ENCODE measurements around the gene NPFFR1. TPM values are rescaled to one million over a fixed set of nuclear protein-coding genes. Genes with fewer than 3 reads are reported as not detected.

The NPFFR1 gene
- total RNA-seq, 1 experiment from 2014 or later: 0.02 TPM

DNA sequence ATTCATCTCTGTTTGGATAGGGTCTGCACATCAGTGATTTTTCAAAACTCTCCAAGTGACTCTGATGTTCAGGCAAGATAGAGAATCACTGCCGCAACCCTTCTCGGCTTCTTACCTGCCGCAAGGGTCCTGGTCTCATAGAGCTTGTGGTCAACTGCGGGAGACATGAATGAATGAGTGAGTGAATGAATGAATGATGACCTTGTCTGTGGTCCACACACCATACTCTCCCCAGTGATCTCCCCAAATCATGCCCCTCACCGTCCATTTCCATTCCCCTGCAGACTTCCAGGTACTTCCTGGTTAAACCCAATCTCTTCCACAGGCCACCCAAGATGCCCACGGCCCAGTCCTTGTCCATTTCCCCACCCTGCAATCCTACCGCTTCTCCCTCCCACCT, 5.9 kb upstream of the NPFFR1 start:
- intact Hi-C loops (cut with micrococcal nuclease; ENCODE audit: unreplicated experiment): no loop called here
- H3K4me1 ChIP-seq (ENCODE audit: insufficient read depth, low read length, poor library complexity, severe bottlenecking): peaks cover 4% of the 10 kb centered on the region
- no peaks in the 10 kb centered on the region for H3K9me3 ChIP-seq (ENCODE audit: low read depth, low read length, poor library complexity, severe bottlenecking)
- ChIA-PET POLR2A (ENCODE audit: low non-redundant PET) (no interaction called here), CTCF (no interaction called here)
- H3K27me3 ChIP-seq (replicated peaks; ENCODE audit: insufficient read depth, low read depth, low read length, poor library complexity): no peaks in the 10 kb centered on the region
- H3K36me3 ChIP-seq (ENCODE audit: insufficient read depth, low read length, poor library complexity, severe bottlenecking): no peaks in the 10 kb centered on the region
- no peak for TF ChIP-seq EZH2 (IDR thresholded peaks at IDR 0.05; ENCODE audit: borderline replicate concordance, low read depth, low read length, poor library complexity, severe bottlenecking)
- TF ChIP-seq, protein P1, sequence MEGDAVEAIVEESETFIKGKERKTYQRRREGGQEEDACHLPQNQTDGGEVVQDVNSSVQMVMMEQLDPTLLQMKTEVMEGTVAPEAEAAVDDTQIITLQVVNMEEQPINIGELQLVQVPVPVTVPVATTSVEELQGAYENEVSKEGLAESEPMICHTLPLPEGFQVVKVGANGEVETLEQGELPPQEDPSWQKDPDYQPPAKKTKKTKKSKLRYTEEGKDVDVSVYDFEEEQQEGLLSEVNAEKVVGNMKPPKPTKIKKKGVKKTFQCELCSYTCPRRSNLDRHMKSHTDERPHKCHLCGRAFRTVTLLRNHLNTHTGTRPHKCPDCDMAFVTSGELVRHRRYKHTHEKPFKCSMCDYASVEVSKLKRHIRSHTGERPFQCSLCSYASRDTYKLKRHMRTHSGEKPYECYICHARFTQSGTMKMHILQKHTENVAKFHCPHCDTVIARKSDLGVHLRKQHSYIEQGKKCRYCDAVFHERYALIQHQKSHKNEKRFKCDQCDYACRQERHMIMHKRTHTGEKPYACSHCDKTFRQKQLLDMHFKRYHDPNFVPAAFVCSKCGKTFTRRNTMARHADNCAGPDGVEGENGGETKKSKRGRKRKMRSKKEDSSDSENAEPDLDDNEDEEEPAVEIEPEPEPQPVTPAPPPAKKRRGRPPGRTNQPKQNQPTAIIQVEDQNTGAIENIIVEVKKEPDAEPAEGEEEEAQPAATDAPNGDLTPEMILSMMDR (conservative IDR thresholded peaks at IDR 0.05; ENCODE audit: low read depth, low read length): no peak
- no TSS peak for BruUV-seq (replicated peaks)
- no peak for DNase-seq (ENCODE audit: low spot score)
- H3K4me3 ChIP-seq (ENCODE audit: low read depth, low read length, poor library complexity, severe bottlenecking): no peak overlapping the region
- no peak overlapping the region for H3K27ac ChIP-seq (ENCODE audit: low read depth, low read length, poor library complexity, severe bottlenecking)

DNA sequence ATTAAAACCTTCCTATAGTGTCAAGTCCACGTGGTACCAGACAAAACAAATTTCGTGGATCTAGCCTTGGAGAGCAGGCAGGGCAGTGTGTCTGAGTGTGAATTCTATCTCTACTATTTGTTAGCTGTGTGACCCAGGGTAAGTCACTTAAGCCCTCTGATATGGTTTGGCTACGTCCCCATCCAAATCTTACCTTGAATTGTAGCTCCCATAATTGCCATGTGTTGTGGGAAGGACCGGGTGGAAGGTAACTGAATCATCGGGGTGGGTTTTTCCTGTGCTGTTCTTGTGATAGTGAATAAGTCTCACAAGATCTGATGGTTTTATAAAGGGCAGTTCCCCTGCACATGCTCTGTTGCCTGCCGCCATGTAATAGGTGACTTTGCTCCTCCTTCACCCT, 2.8 kb upstream of the NPFFR1 start:
- no peaks in the 10 kb centered on the region for H3K36me3 ChIP-seq (ENCODE audit: insufficient read depth, low read length, poor library complexity, severe bottlenecking)
- BruUV-seq (replicated peaks): no TSS peak
- POLR2A ChIA-PET (ENCODE audit: low non-redundant PET): no interaction called here
- no peaks in the 10 kb centered on the region for H3K9me3 ChIP-seq (ENCODE audit: low read depth, low read length, poor library complexity, severe bottlenecking)
- intact Hi-C loops (cut with micrococcal nuclease; ENCODE audit: unreplicated experiment): no loop called here
- H3K4me3 ChIP-seq (ENCODE audit: low read depth, low read length, poor library complexity, severe bottlenecking): no peak overlapping the region
- no peak overlapping the region for H3K27ac ChIP-seq (ENCODE audit: low read depth, low read length, poor library complexity, severe bottlenecking)
- no peak for DNase-seq (ENCODE audit: low spot score)
- no peaks in the 10 kb centered on the region for H3K27me3 ChIP-seq (replicated peaks; ENCODE audit: insufficient read depth, low read depth, low read length, poor library complexity)
- no peak for TF ChIP-seq EZH2 (IDR thresholded peaks at IDR 0.05; ENCODE audit: borderline replicate concordance, low read depth, low read length, poor library complexity, severe bottlenecking)
- TF ChIP-seq, protein P1 (conservative IDR thresholded peaks at IDR 0.05; ENCODE audit: low read depth, low read length): no peak
- H3K4me1 ChIP-seq (ENCODE audit: insufficient read depth, low read length, poor library complexity, severe bottlenecking): peaks cover 3% of the 10 kb centered on the region
- CTCF ChIA-PET: no interaction called here

DNA sequence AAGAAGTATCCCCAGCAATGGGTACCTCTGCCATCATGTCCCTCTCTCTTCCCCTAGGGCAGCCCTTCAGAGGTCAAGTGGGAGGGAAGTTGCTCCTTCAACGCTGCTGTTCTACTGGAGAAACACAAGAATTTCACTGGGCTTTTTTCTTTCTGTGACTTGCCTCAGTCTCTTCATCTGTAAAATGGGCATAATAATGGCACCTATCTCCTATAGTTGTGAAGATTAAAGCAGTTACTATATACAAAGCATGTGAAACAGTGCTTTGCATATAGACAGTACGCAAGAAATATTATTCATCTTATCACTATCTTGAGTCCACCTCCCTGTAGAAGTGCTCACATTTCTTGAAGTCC, 1.6 kb upstream of the NPFFR1 start:
- Histone ChIP-seq H3K27ac (ENCODE audit: low read depth, low read length, poor library complexity, severe bottlenecking) (no peak overlapping the region), H3K9me3 (ENCODE audit: low read depth, low read length, poor library complexity, severe bottlenecking) (no peaks in the 10 kb centered on the region), H3K36me3 (ENCODE audit: insufficient read depth, low read length, poor library complexity, severe bottlenecking) (no peaks in the 10 kb centered on the region), H3K4me3 (ENCODE audit: low read depth, low read length, poor library complexity, severe bottlenecking) (no peak overlapping the region), H3K4me1 (ENCODE audit: insufficient read depth, low read length, poor library complexity, severe bottlenecking) (peaks cover 4% of the 10 kb centered on the region), H3K27me3 (replicated peaks; ENCODE audit: insufficient read depth, low read depth, low read length, poor library complexity) (no peaks in the 10 kb centered on the region)
- BruUV-seq (replicated peaks): no TSS peak
- intact Hi-C loops (cut with micrococcal nuclease; ENCODE audit: unreplicated experiment): no loop called here
- CTCF ChIA-PET: interaction anchor here (0.6 to 0.9 kb wide), 2 partner anchors 43 to 64 kb away, joined by 4 to 9 read pairs; no protein-coding TSS in a partner anchor
- no peak for DNase-seq (ENCODE audit: low spot score)
- TF ChIP-seq, protein P1 (conservative IDR thresholded peaks at IDR 0.05; ENCODE audit: low read depth, low read length): no peak
- TF ChIP-seq EZH2 (IDR thresholded peaks at IDR 0.05; ENCODE audit: borderline replicate concordance, low read depth, low read length, poor library complexity, severe bottlenecking): no peak
- POLR2A ChIA-PET (ENCODE audit: low non-redundant PET): no interaction called here
